MM.1S (cell line): ENCODE measurements around the gene NDUFS2.

ENCODE experiments used
- DNase-seq: peaks from one replicate; pipeline ENCODE4 v3.0.0-alpha.2; 2015
- H2AFZ ChIP-seq: fragments of 300-600 bp; sonication (generic); 2 replicates; pipeline ENCODE4 v1.6.0; 2016; ENCODE audit warnings: antibody characterized with exemption, low read length
- H3F3A ChIP-seq: fragments of 300-600 bp; sonication (generic); 2 replicates; pipeline ENCODE4 v1.6.1; 2016; ENCODE audit warnings: mild to moderate bottlenecking, antibody characterized with exemption, low read length, moderate library complexity, mixed read lengths; ENCODE audit not compliant: insufficient read depth
- H3K27ac ChIP-seq: fragments of 300-600 bp; sonication (generic); 2 replicates; pipeline ENCODE4 v1.5.1; 2016; ENCODE audit warnings: mild to moderate bottlenecking, low read length
- H3K27me3 ChIP-seq: fragments of 300-600 bp; sonication (generic); replicated peaks from 2 replicates; pipeline ENCODE4 v1.6.0; 2016; ENCODE audit warnings: low read length; ENCODE audit not compliant: insufficient read depth
- H3K36me3 ChIP-seq: fragments of 300-600 bp; sonication (generic); replicated peaks from 2 replicates; pipeline ENCODE4 v1.6.1; 2016; ENCODE audit warnings: mild to moderate bottlenecking, low read length, mixed read lengths; ENCODE audit not compliant: insufficient read depth
- H3K4me1 ChIP-seq: fragments of 300-600 bp; sonication (generic); 2 replicates; pipeline ENCODE4 v1.6.1; 2016; ENCODE audit warnings: low read length, mixed read lengths
- H3K4me2 ChIP-seq: fragments of 300-600 bp; sonication (generic); 2 replicates; pipeline ENCODE4 v1.6.0; 2016; ENCODE audit warnings: low read depth, low read length
- H3K4me3 ChIP-seq: fragments of 300-600 bp; sonication (generic); 2 replicates; pipeline ENCODE4 v1.5.1; 2016; ENCODE audit warnings: low read length, mixed read lengths
- H3K79me2 ChIP-seq: fragments of 300-600 bp; sonication (generic); 2 replicates; pipeline ENCODE4 v1.6.1; 2016; ENCODE audit warnings: mixed run types, low read length, mixed read lengths
- H3K9ac ChIP-seq: fragments of 300-600 bp; sonication (generic); 2 replicates; pipeline ENCODE4 v1.6.1; 2016; ENCODE audit warnings: low read length, mixed read lengths
- H3K9me2 ChIP-seq: fragments of 300-600 bp; sonication (generic); replicated peaks from 2 replicates; pipeline ENCODE4 v1.6.1; 2016; ENCODE audit warnings: mild to moderate bottlenecking, low read length, mixed read lengths; ENCODE audit not compliant: insufficient read depth
- H3K9me3 ChIP-seq: fragments of 300-600 bp; sonication (generic); replicated peaks from 2 replicates; pipeline ENCODE4 v1.6.1; 2016; ENCODE audit warnings: mild to moderate bottlenecking, low read length, mixed read lengths; ENCODE audit not compliant: insufficient read depth
- H4K20me1 ChIP-seq: fragments of 300-600 bp; sonication (generic); 2 replicates; pipeline ENCODE4 v1.6.1; 2016; ENCODE audit warnings: mild to moderate bottlenecking, low read length, moderate library complexity, mixed read lengths; ENCODE audit not compliant: insufficient read depth
- EZH2 ChIP-seq: fragments of 300-600 bp; sonication (generic); optimal IDR thresholded peaks from 2 replicates; pipeline ENCODE3; 2017; ENCODE audit warnings: low read depth, mild to moderate bottlenecking, antibody characterized with exemption, low read length, mixed read lengths
- EZH2phosphoT487 ChIP-seq: fragments of 300-600 bp; sonication (generic); IDR thresholded peaks from 2 replicates; pipeline ENCODE4 v1.6.1; 2018; ENCODE audit warnings: antibody characterized with exemption, low read length
- TF ChIP-seq, protein P1 (sequence below): fragments of 300-600 bp; sonication (generic); IDR thresholded peaks from 2 replicates; pipeline ENCODE4 v1.5.1; 2016; ENCODE audit warnings: antibody characterized with exemption, low read length, mixed read lengths

Gene NDUFS2

DNA sequence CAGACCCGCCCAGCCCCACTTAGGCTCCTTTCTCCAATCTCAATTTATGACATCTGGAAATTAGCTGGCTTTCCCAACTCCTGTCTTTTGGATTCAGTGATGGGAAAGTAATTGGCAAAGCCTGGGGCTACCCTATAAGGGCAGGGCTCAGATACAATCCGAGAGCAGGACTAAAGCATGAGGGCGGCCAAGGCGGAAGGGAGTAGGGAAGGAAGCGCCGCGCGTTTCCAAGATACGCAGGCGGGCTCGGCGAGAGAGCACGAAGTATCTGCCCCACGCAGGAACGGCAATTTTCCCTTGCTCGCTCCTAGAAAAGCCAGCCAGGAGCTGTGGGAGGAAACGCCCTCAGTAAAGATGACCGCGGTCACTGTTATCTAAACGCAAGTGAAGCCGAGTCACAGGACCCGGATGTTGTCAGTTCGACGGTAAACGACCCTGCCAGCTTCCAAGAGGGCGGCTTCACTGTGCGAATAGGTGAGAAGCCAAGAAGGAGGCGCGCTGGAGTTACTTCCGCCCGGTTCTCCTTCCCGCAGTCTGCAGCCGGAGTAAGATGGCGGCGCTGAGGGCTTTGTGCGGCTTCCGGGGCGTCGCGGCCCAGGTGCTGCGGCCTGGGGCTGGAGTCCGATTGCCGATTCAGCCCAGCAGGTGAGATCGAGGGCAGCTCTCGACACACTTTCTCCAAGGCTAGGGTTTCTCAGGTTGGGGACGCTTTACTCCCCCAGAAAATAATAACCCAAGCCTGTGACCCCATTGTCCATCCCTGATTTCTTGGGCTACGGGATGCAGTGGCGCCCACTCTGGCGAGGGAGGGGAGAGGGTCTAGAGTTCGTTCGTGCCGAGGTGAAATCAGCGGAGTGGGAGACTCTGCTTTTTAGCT is at the start of gene NDUFS2:
NDUFS2 (plus strand) TSS at position 532 of the 877 bp plus-strand sequence; CDS start at position 551, 19 bp downstream.
- Histone ChIP-seq H2AFZ (peak within 1 kb of the TSS; percentile 82), H3K36me3 (0 out of 2 replicates have a peak, but pooled peaks cover 7% of the 10 kb centered on the region), H3K9me2 (no peaks in the 10 kb centered on the region), H3K79me2 (peaks cover 52% of the 10 kb centered on the region), H3K27me3 (no peaks in the 10 kb centered on the region), H4K20me1 (no peaks in the 10 kb centered on the region), H3K9me3 (no peaks in the 10 kb centered on the region), H3F3A (no peaks in the 10 kb centered on the region; the same call in 1 of the 2 replicates), H3K4me2 (peak within 1 kb of the TSS; percentile 82), H3K27ac (peak within 1 kb of the TSS; percentile 58), H3K4me1 (peaks cover 16% of the 10 kb centered on the region), H3K9ac (peak within 1 kb of the TSS; percentile 86), H3K4me3 (peak within 1 kb of the TSS; percentile 90)
- TF ChIP-seq EZH2 (no peak), EZH2phosphoT487 (no peak)
- TF ChIP-seq, protein P1, sequence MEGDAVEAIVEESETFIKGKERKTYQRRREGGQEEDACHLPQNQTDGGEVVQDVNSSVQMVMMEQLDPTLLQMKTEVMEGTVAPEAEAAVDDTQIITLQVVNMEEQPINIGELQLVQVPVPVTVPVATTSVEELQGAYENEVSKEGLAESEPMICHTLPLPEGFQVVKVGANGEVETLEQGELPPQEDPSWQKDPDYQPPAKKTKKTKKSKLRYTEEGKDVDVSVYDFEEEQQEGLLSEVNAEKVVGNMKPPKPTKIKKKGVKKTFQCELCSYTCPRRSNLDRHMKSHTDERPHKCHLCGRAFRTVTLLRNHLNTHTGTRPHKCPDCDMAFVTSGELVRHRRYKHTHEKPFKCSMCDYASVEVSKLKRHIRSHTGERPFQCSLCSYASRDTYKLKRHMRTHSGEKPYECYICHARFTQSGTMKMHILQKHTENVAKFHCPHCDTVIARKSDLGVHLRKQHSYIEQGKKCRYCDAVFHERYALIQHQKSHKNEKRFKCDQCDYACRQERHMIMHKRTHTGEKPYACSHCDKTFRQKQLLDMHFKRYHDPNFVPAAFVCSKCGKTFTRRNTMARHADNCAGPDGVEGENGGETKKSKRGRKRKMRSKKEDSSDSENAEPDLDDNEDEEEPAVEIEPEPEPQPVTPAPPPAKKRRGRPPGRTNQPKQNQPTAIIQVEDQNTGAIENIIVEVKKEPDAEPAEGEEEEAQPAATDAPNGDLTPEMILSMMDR = peak; percentile 43
- peak; percentile 100 for DNase-seq

DNA sequence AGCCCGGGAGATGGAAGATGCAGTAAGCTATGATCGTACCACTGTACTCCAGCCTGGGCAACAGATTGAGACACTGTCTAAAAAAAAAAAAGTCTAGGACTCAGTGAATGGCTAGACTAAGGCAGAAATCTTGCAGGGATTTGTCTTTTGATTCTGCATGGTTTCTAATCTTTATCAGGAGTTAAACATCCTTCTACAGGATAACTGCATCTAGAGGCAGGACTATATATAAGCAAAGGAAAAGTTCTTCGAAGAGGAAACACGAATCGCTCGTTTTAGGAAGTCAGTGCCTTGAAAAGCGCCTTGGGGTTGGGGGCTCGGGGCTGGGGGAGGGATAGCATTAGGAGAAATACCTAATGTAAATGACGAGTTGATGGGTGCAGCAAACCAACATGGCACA is 49.0 kb upstream of the NDUFS2 start:
- Histone ChIP-seq H3K27ac (peak overlapping the region; percentile 89; the same call in 1 of the 2 replicates), H3K9me2 (no peaks in the 10 kb centered on the region), H3F3A (peaks cover 16% of the 10 kb centered on the region), H3K4me2 (peak overlapping the region; percentile 87), H3K4me1 (peaks cover 19% of the 10 kb centered on the region), H3K9ac (peak overlapping the region; percentile 95; the same call in 1 of the 2 replicates), H4K20me1 (no peaks in the 10 kb centered on the region), H3K27me3 (no peaks in the 10 kb centered on the region), H3K4me3 (peak overlapping the region; percentile 87), H3K36me3 (peaks cover 5% of the 10 kb centered on the region; the same call in 1 of the 2 replicates), H3K9me3 (no peaks in the 10 kb centered on the region), H3K79me2 (peaks cover 21% of the 10 kb centered on the region), H2AFZ (peak overlapping the region; percentile 85)
- TF ChIP-seq, protein P1 = no peak
- DNase-seq = no peak

DNA sequence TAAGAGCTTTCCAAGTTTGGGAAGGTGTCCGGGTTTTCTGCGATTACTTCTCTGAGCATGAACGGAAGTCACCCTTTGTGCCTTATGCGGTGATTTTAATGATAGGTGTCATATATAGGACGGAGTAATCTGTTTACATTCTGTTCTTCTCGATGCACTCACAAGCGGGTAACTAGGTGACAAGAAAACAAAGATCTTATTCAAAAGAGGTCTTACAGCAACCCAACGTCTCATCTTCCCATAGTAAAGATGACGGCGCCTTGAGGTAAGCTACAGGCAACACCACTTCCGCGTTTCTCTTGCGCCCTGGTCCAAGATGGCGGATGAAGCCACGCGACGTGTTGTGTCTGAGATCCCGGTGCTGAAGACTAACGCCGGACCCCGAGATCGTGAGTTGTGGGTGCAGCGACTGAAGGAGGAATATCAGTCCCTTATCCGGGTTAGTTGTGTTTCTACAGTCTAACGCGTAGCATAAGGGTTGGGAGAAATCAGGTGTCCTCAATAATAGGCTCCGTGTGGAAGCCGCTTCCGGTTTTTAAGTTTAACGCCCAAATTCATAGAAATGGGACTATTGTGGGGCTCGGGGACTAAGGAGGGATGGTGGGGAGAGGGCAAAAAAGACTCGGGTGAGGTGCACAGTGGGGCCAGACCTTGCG is 48.4 kb upstream of the NDUFS2 start, which contains the start of gene UFC1:
UFC1 (plus strand) TSS at position 297 of the 656 bp plus-strand sequence; CDS start at position 317, 20 bp downstream.
- H4K20me1 ChIP-seq = no peaks in the 10 kb centered on the region
- H3K4me2 ChIP-seq = peak within 1 kb of the TSS; percentile 87
- peak within 1 kb of the TSS; percentile 95 for H3K9ac ChIP-seq
- peak; percentile 93 for DNase-seq
- peaks cover 5% of the 10 kb centered on the region; the same call in 1 of the 2 replicates for H3K36me3 ChIP-seq
- peak within 1 kb of the TSS; percentile 85 for H2AFZ ChIP-seq
- H3K4me1 ChIP-seq = peaks cover 25% of the 10 kb centered on the region
- no peaks in the 10 kb centered on the region for H3K27me3 ChIP-seq
- peak within 1 kb of the TSS; percentile 87 for H3K4me3 ChIP-seq
- no peaks in the 10 kb centered on the region for H3K9me3 ChIP-seq
- H3K27ac ChIP-seq = peak within 1 kb of the TSS; percentile 89
- H3K9me2 ChIP-seq = no peaks in the 10 kb centered on the region
- TF ChIP-seq, protein P1 = no peak
- no peak for TF ChIP-seq EZH2
- TF ChIP-seq EZH2phosphoT487 = no peak
- H3K79me2 ChIP-seq = peaks cover 21% of the 10 kb centered on the region
- H3F3A ChIP-seq = peaks cover 22% of the 10 kb centered on the region
